Heart left ventricle (tissue), 13 donors: ENCODE data around the gene GPX1.

ENCODE experiments used
- POLR2A ChIP-seq, 2 donors: fragments of 450-650 bp; IDR thresholded peaks; one replicate each; pipeline ENCODE4 v1.6.1; 2017; ENCODE audit warnings: antibody characterized with exemption in 2 of 2, mild to moderate bottlenecking in 2 of 2, moderate library complexity in 2 of 2
- TF ChIP-seq, protein P1 (sequence below), 12 donors: fragments of 200-600 bp; sonication (generic) in 4 of 12; IDR thresholded peaks; one replicate each; pipeline versions ENCODE4 v1.5.0 to v1.8.0; 2018 to 2022; ENCODE audit warnings: antibody characterized with exemption in 12 of 12, mild to moderate bottlenecking in 5 of 12
- donor health status: ischemic (EF 13 %, LVEDD 7.1; RV severe dilation, severe dysfunction).
- donor health status: DM: no; HTN: yes; CAD: no.
- donor health status: DM: no; HTN: no; CAD: no.
- donor health status: ischemic (EF 25% LVEDD 6.9; RV normal size, moderate dysfunction).
- donor health status: ischemic (EF 25% LVEDD 5.7; RV mildly dilated, moderate dysfunction).
- donor health status: ischemic (EF 35%, LVEDD 5.7; RV mildly dilated, moderate dysfunction).
- donor health status: nonischemic (EF 11% LVEDD 7.7; RV severe dilation, severe dysfunction).
- donor health status: DM: yes; HTN: yes; CAD: no.
- donor health status: PGD.
- donor health status: ischemic (EF 29% LVEDD 5.4; RV normal size, mild dysfunction).
- donor health status: nonischemic (EF 23%, LVEDD 6.1; RV moderate dilation, normal function).

DNA sequence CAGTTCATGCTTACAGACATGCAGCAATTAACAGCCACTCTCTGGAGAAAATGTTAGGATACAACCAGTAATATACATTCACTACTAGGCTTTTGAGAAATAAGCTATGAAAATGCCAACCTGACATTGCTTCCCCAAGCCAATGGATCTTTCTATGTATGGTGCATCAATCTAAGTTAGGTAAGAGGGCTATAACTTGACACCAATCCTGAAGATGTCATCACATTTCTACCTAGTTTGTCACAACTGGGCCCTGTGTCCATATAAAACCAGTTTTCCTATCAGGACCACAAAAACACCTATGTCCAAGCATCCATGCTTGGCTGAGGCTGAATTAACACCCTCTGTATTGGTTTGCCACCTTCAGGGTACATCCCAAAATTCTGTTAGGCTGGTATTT is 13.8 kb upstream of the GPX1 start:
- TF ChIP-seq, protein P1, sequence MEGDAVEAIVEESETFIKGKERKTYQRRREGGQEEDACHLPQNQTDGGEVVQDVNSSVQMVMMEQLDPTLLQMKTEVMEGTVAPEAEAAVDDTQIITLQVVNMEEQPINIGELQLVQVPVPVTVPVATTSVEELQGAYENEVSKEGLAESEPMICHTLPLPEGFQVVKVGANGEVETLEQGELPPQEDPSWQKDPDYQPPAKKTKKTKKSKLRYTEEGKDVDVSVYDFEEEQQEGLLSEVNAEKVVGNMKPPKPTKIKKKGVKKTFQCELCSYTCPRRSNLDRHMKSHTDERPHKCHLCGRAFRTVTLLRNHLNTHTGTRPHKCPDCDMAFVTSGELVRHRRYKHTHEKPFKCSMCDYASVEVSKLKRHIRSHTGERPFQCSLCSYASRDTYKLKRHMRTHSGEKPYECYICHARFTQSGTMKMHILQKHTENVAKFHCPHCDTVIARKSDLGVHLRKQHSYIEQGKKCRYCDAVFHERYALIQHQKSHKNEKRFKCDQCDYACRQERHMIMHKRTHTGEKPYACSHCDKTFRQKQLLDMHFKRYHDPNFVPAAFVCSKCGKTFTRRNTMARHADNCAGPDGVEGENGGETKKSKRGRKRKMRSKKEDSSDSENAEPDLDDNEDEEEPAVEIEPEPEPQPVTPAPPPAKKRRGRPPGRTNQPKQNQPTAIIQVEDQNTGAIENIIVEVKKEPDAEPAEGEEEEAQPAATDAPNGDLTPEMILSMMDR (IDR thresholded peaks at IDR 0.05), result no peak
- TF ChIP-seq POLR2A (IDR thresholded peaks at IDR 0.05), result no peak
